Measurements from ENCODE around the gene EYA4.

DNA sequence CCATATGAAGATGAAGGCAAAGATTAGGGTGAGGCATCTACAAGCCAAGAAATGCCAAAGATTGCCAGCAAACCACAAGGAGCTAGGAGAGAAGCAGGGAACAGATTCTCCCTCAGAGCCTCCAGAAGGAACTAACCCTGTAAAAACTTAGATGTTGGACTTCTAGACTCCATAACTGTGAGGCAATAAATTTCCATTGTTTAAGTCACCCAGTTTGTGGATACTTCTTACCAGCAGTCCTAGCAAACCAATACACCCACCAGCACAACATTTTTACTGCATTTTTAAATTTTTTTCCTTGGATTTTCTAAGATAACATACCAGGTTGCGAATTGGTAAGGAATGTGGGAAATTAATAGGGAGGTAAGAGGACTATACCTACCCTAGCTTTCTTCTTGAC is 47.8 kb upstream of the EYA4 start:
- no peak for TF ChIP-seq EP300 (IDR thresholded peaks at IDR 0.05)
- no peak for TF ChIP-seq CTCF (IDR thresholded peaks at IDR 0.05)
- no peak for TF ChIP-seq POLR2A (IDR thresholded peaks at IDR 0.05)
- no peak for TF ChIP-seq POLR2AphosphoS5 (IDR thresholded peaks at IDR 0.05)
